Activated CD4-positive, CD25-positive, alpha-beta regulatory T cell treated with anti-CD3 and anti-CD28 coated beads, Interleukin-2, amount 50 U/mL, for 24 hours (primary cell): ENCODE results near the gene ATP2A1.
"Not testable (repeated sequence)": the region's sequence is repeated elsewhere in the genome, so short reads cannot be mapped to it uniquely, and the experiment has no call there.

ENCODE experiments used
- ATAC-seq, 2 donors: fragments of 150-1000 bp; cut with Tn5 transposase; one replicate each; pipeline ENCODE4 v1.10.0; 2021; ENCODE audit warnings: mild to moderate bottlenecking in 1 of 2, moderate library complexity in 1 of 2

The ATP2A1 gene

GRCh38 chr16:28863929-28864793 lies 14.1 kb upstream of the ATP2A1 start:
- ATAC-seq, result no peak

- no peak for ATAC-seq
Measured at GRCh38 chr16:28865001-28865688, 13.1 kb upstream of the ATP2A1 start.

- ATAC-seq, result no peak
Measured at GRCh38 chr16:28865722-28866453, 12.4 kb upstream of the ATP2A1 start.

GRCh38 chr16:28866454-28866804 lies 11.9 kb upstream of the ATP2A1 start:
- no peak for ATAC-seq

- ATAC-seq, result no peak
Measured at GRCh38 chr16:28867241-28867640, 11.0 kb upstream of the ATP2A1 start.

GRCh38 chr16:28867646-28868045 lies 10.6 kb upstream of the ATP2A1 start:
- not testable (repeated sequence) for ATAC-seq

GRCh38 chr16:28869201-28869600 lies 9.1 kb upstream of the ATP2A1 start:
- ATAC-seq, result no peak

GRCh38 chr16:28872952-28873351 lies 5.3 kb upstream of the ATP2A1 start:
- no peak for ATAC-seq

- ATAC-seq, result peak; percentile 80 to 81
Measured at GRCh38 chr16:28873543-28874201, 4.6 kb upstream of the ATP2A1 start.

- no peak for ATAC-seq
Measured at GRCh38 chr16:28874406-28874805, 3.9 kb upstream of the ATP2A1 start.

- no peak for ATAC-seq
Measured at GRCh38 chr16:28875134-28876018, 2.9 kb upstream of the ATP2A1 start.

GRCh38 chr16:28876019-28876659 lies 2.1 kb upstream of the ATP2A1 start:
- no peak for ATAC-seq

- ATAC-seq, result no peak
Measured at GRCh38 chr16:28876973-28877654, 1.2 kb upstream of the ATP2A1 start.

- ATAC-seq, result no peak
Measured at GRCh38 chr16:28877655-28878000, 660 bp upstream of the ATP2A1 start.

GRCh38 chr16:28879261-28879840 lies 1.1 kb downstream of the ATP2A1 start:
- ATAC-seq, result peak; percentile 39 to 43

- ATAC-seq, result peak; percentile 98 to 99
Measured at GRCh38 chr16:28879841-28880588, 1.7 kb downstream of the ATP2A1 start.

GRCh38 chr16:28880589-28880915 lies 2.3 kb downstream of the ATP2A1 start:
- ATAC-seq, result no peak

- no peak for ATAC-seq
Measured at GRCh38 chr16:28880955-28881354, 2.7 kb downstream of the ATP2A1 start.

- not testable (repeated sequence) for ATAC-seq
Measured at GRCh38 chr16:28881565-28881964, 3.3 kb downstream of the ATP2A1 start.
